ENCODE measurements around the gene COIL. TPM values are rescaled to one million over a fixed set of nuclear protein-coding genes. Genes with fewer than 3 reads are reported as not detected.

COIL gene
- polyA plus RNA-seq, 2 donors = 8.8 to 9.4 TPM

- H3K9me3 ChIP-seq (ENCODE audit: control insufficient read depth in 2 of 2, insufficient read depth in 1 of 2, low read depth in 1 of 2, low read length in 1 of 2) = no peaks in the 10 kb centered on the region
- peaks cover 2 to 8% of the 10 kb centered on the region in 2 donors for H3K36me3 ChIP-seq (ENCODE audit: control insufficient read depth in 2 of 2, insufficient read depth in 2 of 2, low read length in 1 of 2)
- WGBS, 2 donors = 47 to 57% methylated on average over 3 of the region's 3 CpGs
- H3K27ac ChIP-seq (ENCODE audit: low read depth in 2 of 2, low read length in 1 of 2) = peak overlapping the region; percentile 44
- no peaks in the 10 kb centered on the region for H3K27me3 ChIP-seq (ENCODE audit: control insufficient read depth in 1 of 2, insufficient read depth in 2 of 2, low read length in 2 of 2)
- H3K4me3 ChIP-seq (ENCODE audit: low read depth in 1 of 2, low read length in 2 of 2) = peak overlapping the region in 1 of 2 donors; percentile 66
- H3K4me1 ChIP-seq (ENCODE audit: control insufficient read depth in 2 of 2, insufficient read depth in 2 of 2, low read length in 1 of 2) = peaks cover 0 to 8% of the 10 kb centered on the region in 2 donors
Measured at GRCh38 chr17:56979091-56979480, 18.2 kb upstream of the COIL start.

GRCh38 chr17:56978441-56979090 lies 17.7 kb upstream of the COIL start:
- H3K36me3 ChIP-seq (ENCODE audit: control insufficient read depth in 2 of 2, insufficient read depth in 2 of 2, low read length in 1 of 2) = peaks cover 0 to 8% of the 10 kb centered on the region in 2 donors
- no peaks in the 10 kb centered on the region for H3K27me3 ChIP-seq (ENCODE audit: control insufficient read depth in 1 of 2, insufficient read depth in 2 of 2, low read length in 2 of 2)
- no peaks in the 10 kb centered on the region for H3K9me3 ChIP-seq (ENCODE audit: control insufficient read depth in 2 of 2, insufficient read depth in 1 of 2, low read depth in 1 of 2, low read length in 1 of 2)
- peak overlapping the region; percentile 61 to 75 for H3K27ac ChIP-seq (ENCODE audit: low read depth in 2 of 2, low read length in 1 of 2)
- peaks cover 0 to 8% of the 10 kb centered on the region in 2 donors for H3K4me1 ChIP-seq (ENCODE audit: control insufficient read depth in 2 of 2, insufficient read depth in 2 of 2, low read length in 1 of 2)
- peak overlapping the region in 1 of 2 donors; percentile 66 for H3K4me3 ChIP-seq (ENCODE audit: low read depth in 1 of 2, low read length in 2 of 2)
- 16 to 19% methylated on average over 11 of the region's 11 CpGs for WGBS, 2 donors

- Histone ChIP-seq H3K4me3 (ENCODE audit: low read depth in 1 of 2, low read length in 2 of 2) (peak within 1 kb of the TSS; percentile 64 to 66), H3K9me3 (ENCODE audit: control insufficient read depth in 2 of 2, insufficient read depth in 1 of 2, low read depth in 1 of 2, low read length in 1 of 2) (no peaks in the 10 kb centered on the region), H3K36me3 (ENCODE audit: control insufficient read depth in 2 of 2, insufficient read depth in 2 of 2, low read length in 1 of 2) (peaks cover 0 to 4% of the 10 kb centered on the region in 2 donors), H3K27ac (ENCODE audit: low read depth in 2 of 2, low read length in 1 of 2) (peak within 1 kb of the TSS; percentile 75 to 88), H3K4me1 (ENCODE audit: control insufficient read depth in 2 of 2, insufficient read depth in 2 of 2, low read length in 1 of 2) (peaks cover 0 to 8% of the 10 kb centered on the region in 2 donors), H3K27me3 (ENCODE audit: control insufficient read depth in 1 of 2, insufficient read depth in 2 of 2, low read length in 2 of 2) (no peaks in the 10 kb centered on the region)
- 1% methylated on average over 37 to 42 of the region's 42 CpGs for WGBS, 2 donors
Measured at GRCh38 chr17:56977673-56978395, 17.0 kb upstream of the COIL start, which contains the start of gene SCPEP1. Gene SCPEP1, plus strand, starts transcription at chr17:56978131. Its CDS starts 29 bp downstream, at chr17:56978160.

DNA sequence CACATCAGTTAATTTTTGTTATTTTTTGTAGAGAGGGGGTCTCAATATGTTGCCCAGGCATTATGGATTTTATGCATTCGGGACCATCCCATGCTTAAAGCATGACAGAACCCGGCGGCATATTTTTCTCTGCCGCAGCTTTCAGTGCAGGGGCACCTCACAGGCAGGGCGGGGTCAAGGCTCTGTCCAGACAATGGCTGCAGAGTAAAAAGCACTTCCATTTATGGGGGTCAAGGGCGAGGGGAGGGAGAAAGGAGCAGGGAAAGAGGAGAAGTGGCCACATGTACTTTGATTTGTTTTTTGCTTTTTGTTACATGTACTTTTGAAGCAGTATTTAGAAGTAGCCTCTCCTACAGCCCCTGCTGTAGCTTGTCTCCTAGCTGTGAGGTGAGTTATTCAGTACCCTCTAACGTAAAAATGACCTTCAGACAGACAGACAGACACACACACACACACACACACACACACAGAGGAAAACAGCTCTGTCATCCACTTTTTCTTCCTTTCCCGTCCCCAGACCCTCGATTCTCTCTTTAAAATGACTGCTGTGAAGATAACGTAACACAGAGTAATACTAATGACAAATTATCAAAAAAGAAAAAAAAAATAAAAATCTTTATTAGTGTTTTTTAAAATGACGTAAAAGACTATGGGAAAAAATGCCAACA lies 16.2 kb upstream of the COIL start:
- no peaks in the 10 kb centered on the region for H3K9me3 ChIP-seq (ENCODE audit: control insufficient read depth in 2 of 2, insufficient read depth in 1 of 2, low read depth in 1 of 2, low read length in 1 of 2)
- H3K4me3 ChIP-seq (ENCODE audit: low read depth in 1 of 2, low read length in 2 of 2) = peak overlapping the region in 1 of 2 donors; percentile 66
- H3K27me3 ChIP-seq (ENCODE audit: control insufficient read depth in 1 of 2, insufficient read depth in 2 of 2, low read length in 2 of 2) = no peaks in the 10 kb centered on the region
- H3K36me3 ChIP-seq (ENCODE audit: control insufficient read depth in 2 of 2, insufficient read depth in 2 of 2, low read length in 1 of 2) = peaks cover 0 to 4% of the 10 kb centered on the region in 2 donors
- peak overlapping the region in 1 of 2 donors; percentile 14 for H3K27ac ChIP-seq (ENCODE audit: low read depth in 2 of 2, low read length in 1 of 2)
- WGBS, 2 donors = 47 to 48% methylated on average over 11 of the region's 11 CpGs
- H3K4me1 ChIP-seq (ENCODE audit: control insufficient read depth in 2 of 2, insufficient read depth in 2 of 2, low read length in 1 of 2) = peaks cover 0 to 6% of the 10 kb centered on the region in 2 donors

DNA sequence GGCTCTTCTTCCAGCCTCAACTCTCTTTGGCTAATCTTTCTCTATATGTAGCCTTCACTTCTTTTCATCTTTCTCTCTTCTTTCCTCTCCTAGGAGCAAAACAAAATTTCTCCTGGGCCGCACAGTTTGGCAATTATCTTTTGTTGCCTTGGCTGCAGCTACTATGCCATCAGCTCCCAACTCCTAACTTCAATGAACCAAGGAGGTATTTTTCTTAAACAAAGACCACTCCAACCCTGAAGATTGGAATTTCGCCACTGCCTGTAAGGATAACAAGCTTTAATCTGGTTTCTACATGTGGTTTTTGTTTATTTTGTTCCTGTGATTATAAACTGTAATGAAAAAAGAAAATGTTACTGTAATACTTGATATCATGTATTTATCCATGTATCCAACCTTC lies 14.8 kb upstream of the COIL start:
- Histone ChIP-seq H3K27ac (ENCODE audit: low read depth in 2 of 2, low read length in 1 of 2) (no peak overlapping the region), H3K4me1 (ENCODE audit: control insufficient read depth in 2 of 2, insufficient read depth in 2 of 2, low read length in 1 of 2) (no peaks in the 10 kb centered on the region), H3K27me3 (ENCODE audit: control insufficient read depth in 1 of 2, insufficient read depth in 2 of 2, low read length in 2 of 2) (no peaks in the 10 kb centered on the region), H3K36me3 (ENCODE audit: control insufficient read depth in 2 of 2, insufficient read depth in 2 of 2, low read length in 1 of 2) (no peaks in the 10 kb centered on the region), H3K9me3 (ENCODE audit: control insufficient read depth in 2 of 2, insufficient read depth in 1 of 2, low read depth in 1 of 2, low read length in 1 of 2) (no peaks in the 10 kb centered on the region), H3K4me3 (ENCODE audit: low read depth in 1 of 2, low read length in 2 of 2) (no peak overlapping the region)
- WGBS, 2 donors = 77 to 82% methylated on average over 2 of the region's 2 CpGs

- Histone ChIP-seq H3K4me1 (ENCODE audit: control insufficient read depth in 2 of 2, insufficient read depth in 2 of 2, low read length in 1 of 2) (no peaks in the 10 kb centered on the region), H3K9me3 (ENCODE audit: control insufficient read depth in 2 of 2, insufficient read depth in 1 of 2, low read depth in 1 of 2, low read length in 1 of 2) (no peaks in the 10 kb centered on the region), H3K4me3 (ENCODE audit: low read depth in 1 of 2, low read length in 2 of 2) (no peak overlapping the region), H3K27me3 (ENCODE audit: control insufficient read depth in 1 of 2, insufficient read depth in 2 of 2, low read length in 2 of 2) (no peaks in the 10 kb centered on the region), H3K36me3 (ENCODE audit: control insufficient read depth in 2 of 2, insufficient read depth in 2 of 2, low read length in 1 of 2) (no peaks in the 10 kb centered on the region), H3K27ac (ENCODE audit: low read depth in 2 of 2, low read length in 1 of 2) (no peak overlapping the region)
- WGBS, 2 donors = 90 to 96% methylated on average over 2 of the region's 2 CpGs
Measured at GRCh38 chr17:56974055-56974454, 13.2 kb upstream of the COIL start.

DNA sequence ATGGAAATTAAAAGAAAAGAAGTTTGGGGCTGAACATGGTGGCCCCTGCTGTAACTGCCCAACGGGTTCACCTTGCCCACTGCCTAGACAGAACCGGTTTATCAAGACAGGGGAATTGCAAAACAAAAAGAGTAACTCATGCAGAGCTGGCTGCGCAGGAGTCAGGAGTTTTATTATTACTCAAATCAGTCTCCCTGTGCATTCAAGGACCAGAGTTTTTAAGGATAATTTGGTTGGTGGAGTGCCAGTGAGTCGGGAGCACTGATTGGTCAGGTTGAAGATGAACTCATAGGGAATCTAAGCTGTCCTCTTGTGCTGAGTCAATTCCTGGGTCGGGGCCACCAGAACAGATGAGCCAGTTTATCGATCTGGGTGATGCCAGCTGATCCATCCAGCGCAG lies 12.7 kb upstream of the COIL start:
- Histone ChIP-seq H3K27me3 (ENCODE audit: control insufficient read depth in 1 of 2, insufficient read depth in 2 of 2, low read length in 2 of 2) (no peaks in the 10 kb centered on the region), H3K9me3 (ENCODE audit: control insufficient read depth in 2 of 2, insufficient read depth in 1 of 2, low read depth in 1 of 2, low read length in 1 of 2) (no peaks in the 10 kb centered on the region), H3K4me1 (ENCODE audit: control insufficient read depth in 2 of 2, insufficient read depth in 2 of 2, low read length in 1 of 2) (no peaks in the 10 kb centered on the region), H3K27ac (ENCODE audit: low read depth in 2 of 2, low read length in 1 of 2) (no peak overlapping the region), H3K4me3 (ENCODE audit: low read depth in 1 of 2, low read length in 2 of 2) (no peak overlapping the region), H3K36me3 (ENCODE audit: control insufficient read depth in 2 of 2, insufficient read depth in 2 of 2, low read length in 1 of 2) (no peaks in the 10 kb centered on the region)
- 52 to 53% methylated on average over 7 of the region's 7 CpGs for WGBS, 2 donors

DNA sequence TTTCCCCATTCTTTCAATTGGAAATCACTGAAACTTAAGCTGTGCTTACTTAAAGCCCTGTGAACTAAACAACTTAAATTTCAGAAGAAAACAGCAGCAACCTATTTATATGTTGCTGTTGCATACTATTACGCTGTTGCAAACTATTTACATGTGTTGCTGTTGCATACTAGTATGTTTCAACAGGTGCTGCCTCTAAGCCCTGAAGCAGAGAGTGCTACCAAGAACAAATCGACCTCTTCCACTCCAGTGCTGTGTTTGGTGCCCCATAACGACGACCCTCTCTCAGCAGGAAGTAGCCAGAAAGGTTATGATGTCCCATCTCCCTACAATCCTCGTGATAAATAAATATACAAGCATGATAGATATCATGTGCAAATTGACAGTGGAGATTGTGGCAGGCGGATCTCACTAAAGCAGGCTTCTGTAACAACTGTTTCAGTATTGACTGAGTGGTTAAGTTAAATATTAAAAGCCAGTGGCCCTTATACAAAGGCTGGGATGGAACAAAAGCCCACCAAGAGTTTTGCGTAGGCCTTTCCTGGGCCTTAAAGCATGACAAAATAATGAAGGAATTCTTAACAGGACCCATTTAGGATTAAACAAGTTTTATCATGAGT lies 11.4 kb upstream of the COIL start:
- Histone ChIP-seq H3K9me3 (ENCODE audit: control insufficient read depth in 2 of 2, insufficient read depth in 1 of 2, low read depth in 1 of 2, low read length in 1 of 2) (no peaks in the 10 kb centered on the region), H3K36me3 (ENCODE audit: control insufficient read depth in 2 of 2, insufficient read depth in 2 of 2, low read length in 1 of 2) (no peaks in the 10 kb centered on the region), H3K4me1 (ENCODE audit: control insufficient read depth in 2 of 2, insufficient read depth in 2 of 2, low read length in 1 of 2) (no peaks in the 10 kb centered on the region), H3K27me3 (ENCODE audit: control insufficient read depth in 1 of 2, insufficient read depth in 2 of 2, low read length in 2 of 2) (no peaks in the 10 kb centered on the region), H3K4me3 (ENCODE audit: low read depth in 1 of 2, low read length in 2 of 2) (no peak overlapping the region), H3K27ac (ENCODE audit: low read depth in 2 of 2, low read length in 1 of 2) (no peak overlapping the region)
- 66 to 75% methylated on average over 7 of the region's 7 CpGs for WGBS, 2 donors

DNA sequence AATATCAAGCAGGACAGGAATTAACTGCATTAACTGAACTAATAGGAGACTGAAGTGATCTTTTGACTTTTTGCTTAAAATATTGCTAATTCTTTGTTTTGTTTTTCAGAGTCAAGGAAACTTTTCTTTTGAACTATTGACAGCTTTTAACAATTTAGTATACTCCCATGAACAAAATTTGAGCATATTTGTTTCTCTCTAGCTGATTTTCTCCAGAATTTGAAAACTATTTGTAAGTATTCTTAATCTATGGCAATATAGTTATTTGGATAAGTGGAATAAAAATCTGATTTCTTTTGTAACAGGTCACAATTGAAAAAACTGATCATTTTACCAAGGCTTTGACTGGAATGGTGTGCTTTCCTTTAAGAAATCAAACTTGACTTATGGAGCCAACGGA lies 10.1 kb upstream of the COIL start:
- no peaks in the 10 kb centered on the region for H3K36me3 ChIP-seq (ENCODE audit: control insufficient read depth in 2 of 2, insufficient read depth in 2 of 2, low read length in 1 of 2)
- no peak overlapping the region for H3K4me3 ChIP-seq (ENCODE audit: low read depth in 1 of 2, low read length in 2 of 2)
- H3K4me1 ChIP-seq (ENCODE audit: control insufficient read depth in 2 of 2, insufficient read depth in 2 of 2, low read length in 1 of 2) = no peaks in the 10 kb centered on the region
- 95 to 100% methylated on average over 1 of the region's 1 CpG for WGBS, 2 donors
- no peaks in the 10 kb centered on the region for H3K9me3 ChIP-seq (ENCODE audit: control insufficient read depth in 2 of 2, insufficient read depth in 1 of 2, low read depth in 1 of 2, low read length in 1 of 2)
- no peak overlapping the region for H3K27ac ChIP-seq (ENCODE audit: low read depth in 2 of 2, low read length in 1 of 2)
- no peaks in the 10 kb centered on the region for H3K27me3 ChIP-seq (ENCODE audit: control insufficient read depth in 1 of 2, insufficient read depth in 2 of 2, low read length in 2 of 2)
